ENCODE measurements around the gene EMILIN3. TPM values are rescaled to one million over a fixed set of nuclear protein-coding genes. Genes with fewer than 3 reads are reported as not detected.

EMILIN3 gene
- total and polyA plus RNA-seq, 2 of the 4 experiments (the other 2 are of a cell fraction) = under 0.01 to 0.07 TPM

DNA sequence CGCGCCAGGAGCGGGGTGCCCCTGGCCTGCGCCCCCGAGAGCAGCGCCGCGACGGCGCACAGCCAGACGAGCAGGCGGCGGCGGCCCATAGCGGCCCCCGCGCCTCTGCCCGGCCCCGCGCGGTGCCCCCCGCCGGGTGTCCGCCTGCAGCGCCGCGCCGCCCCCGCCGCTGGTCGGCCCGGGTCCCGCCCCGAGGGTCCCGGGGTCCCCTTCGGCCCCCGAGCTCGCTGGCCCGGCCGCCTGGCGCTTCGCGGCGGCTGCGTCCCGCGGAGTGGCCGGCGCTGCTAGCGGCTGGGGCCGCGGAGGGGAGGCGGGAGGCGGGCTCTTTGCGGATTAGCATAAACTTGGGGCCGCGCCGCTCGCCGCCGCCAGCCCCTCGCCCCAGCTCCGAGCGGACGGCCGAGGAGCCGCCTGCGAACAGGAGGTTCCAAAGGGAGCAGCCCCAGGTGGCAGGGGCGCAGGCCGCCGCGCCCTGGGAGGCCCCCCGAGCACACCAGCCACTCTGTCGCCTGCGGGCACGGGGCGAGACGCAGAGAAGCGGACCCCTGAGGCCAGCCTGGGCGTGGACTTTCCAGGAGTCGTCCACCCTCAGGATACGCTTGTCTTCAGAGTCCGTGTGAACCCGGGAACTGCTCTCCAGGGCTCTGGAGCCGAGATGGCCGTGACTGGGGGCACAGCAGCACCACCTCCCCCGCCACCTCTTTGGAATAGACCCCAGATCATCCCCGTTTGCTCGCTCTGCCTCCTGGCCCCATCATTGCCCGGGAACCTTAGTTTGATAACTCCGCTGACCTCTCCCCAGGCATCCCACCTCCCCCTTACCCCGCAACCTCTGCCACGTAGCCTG lies at the start of gene EMILIN3 (continued):
- no peak for TF ChIP-seq RFX5 (IDR thresholded peaks at IDR 0.05; ENCODE audit: low read depth, low read length)

DNA sequence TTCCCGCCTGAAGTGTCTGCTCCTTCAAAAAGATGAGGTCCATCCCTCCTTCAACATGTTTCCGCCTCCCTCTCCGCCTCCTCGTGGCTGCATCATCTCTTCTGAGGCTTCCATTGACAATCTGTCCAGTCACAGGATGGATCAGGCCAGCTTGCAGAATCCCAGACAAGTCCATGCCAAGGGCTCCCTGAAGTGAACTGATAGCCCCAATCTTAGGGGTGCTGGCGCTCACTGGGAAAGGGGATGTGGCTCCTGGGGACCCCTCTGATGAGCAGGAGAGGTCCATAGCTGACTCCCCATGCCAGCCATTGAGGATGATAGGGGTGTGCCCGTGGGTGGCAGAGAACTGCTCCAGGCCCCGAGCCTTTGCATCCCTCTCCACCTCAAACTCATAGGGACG lies 48.6 kb upstream of the EMILIN3 start:
- CTCF ChIA-PET = interaction anchor here (0.6 kb wide), 1 partner anchor 1949 kb away, joined by 4 read pairs; no protein-coding TSS in a partner anchor

More for the DNA sequence above, 48.6 kb upstream of the EMILIN3 start:
- no peak overlapping the region for H3K27ac ChIP-seq (ENCODE audit: insufficient read depth, low read length)
- no peak overlapping the region for H3K14ac ChIP-seq (replicated peaks; ENCODE audit: low read depth, low read length)
- intact Hi-C loops (cut with micrococcal nuclease) (loop anchor here (10.0 kb wide), 1 partner anchor 180 kb away; no protein-coding TSS in a partner anchor), dilution Hi-C loops (cut with HindIII; ENCODE audit: low sequenced_read_pairs, unreplicated experiment) (no loop called here), in situ Hi-C loops (cut with MboI; ENCODE audit: low sequenced_read_pairs) (no loop called here)
- no peak overlapping the region for H2BK120ac ChIP-seq (ENCODE audit: low read depth, low read length)
- no peak overlapping the region for H3K18ac ChIP-seq (ENCODE audit: low read depth, low read length)
- H2BK20ac ChIP-seq (ENCODE audit: low read depth, low read length) = no peak overlapping the region
- DNase-seq = no peak
- no peaks in the 10 kb centered on the region for H3K9me3 ChIP-seq (ENCODE audit: control insufficient read depth, insufficient read depth, low read length)
- no peak overlapping the region for H2AFZ ChIP-seq (replicated peaks; ENCODE audit: low read length, poor library complexity)
- no peaks in the 10 kb centered on the region for H3K79me1 ChIP-seq (ENCODE audit: low read depth in 1 of 2, low read length in 2 of 2)
- H3K4ac ChIP-seq (ENCODE audit: low read depth, low read length) = no peak overlapping the region
- no peak for ATAC-seq (ENCODE audit: low read depth)
- no peaks in the 10 kb centered on the region for H3K27me3 ChIP-seq (ENCODE audit: control insufficient read depth, insufficient read depth, low read length)
- TF ChIP-seq MXI1 (IDR thresholded peaks at IDR 0.05; ENCODE audit: borderline replicate concordance, low read depth, low read length) (no peak), MAFK (IDR thresholded peaks at IDR 0.05; ENCODE audit: low read depth, low read length) (no peak), POLR2A (IDR thresholded peaks at IDR 0.05; ENCODE audit: low read depth, low read length) (no peak), FOS (IDR thresholded peaks at IDR 0.05; ENCODE audit: low read depth, low read length) (no peak), MAZ (IDR thresholded peaks at IDR 0.05; ENCODE audit: borderline replicate concordance, low read depth, low read length) (no peak), BHLHE40 (IDR thresholded peaks at IDR 0.05; ENCODE audit: low read depth, low read length) (no peak), SMC3 (IDR thresholded peaks at IDR 0.05; ENCODE audit: low read depth, low read length) (no peak), NFE2L2 (IDR thresholded peaks at IDR 0.05; ENCODE audit: low read depth, low read length) (no peak), CEBPB (IDR thresholded peaks at IDR 0.05; ENCODE audit: low read depth, low read length) (no peak), RFX5 (IDR thresholded peaks at IDR 0.05; ENCODE audit: low read depth, low read length) (no peak), RAD21 (IDR thresholded peaks at IDR 0.05; ENCODE audit: low read length) (no peak), RCOR1 (IDR thresholded peaks at IDR 0.05; ENCODE audit: insufficient replicate concordance, low read length) (no peak)
- TF ChIP-seq, protein P1, sequence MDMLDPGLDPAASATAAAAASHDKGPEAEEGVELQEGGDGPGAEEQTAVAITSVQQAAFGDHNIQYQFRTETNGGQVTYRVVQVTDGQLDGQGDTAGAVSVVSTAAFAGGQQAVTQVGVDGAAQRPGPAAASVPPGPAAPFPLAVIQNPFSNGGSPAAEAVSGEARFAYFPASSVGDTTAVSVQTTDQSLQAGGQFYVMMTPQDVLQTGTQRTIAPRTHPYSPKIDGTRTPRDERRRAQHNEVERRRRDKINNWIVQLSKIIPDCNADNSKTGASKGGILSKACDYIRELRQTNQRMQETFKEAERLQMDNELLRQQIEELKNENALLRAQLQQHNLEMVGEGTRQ (IDR thresholded peaks at IDR 0.05; ENCODE audit: low read depth, low read length) = no peak
- TF ChIP-seq, protein P2, sequence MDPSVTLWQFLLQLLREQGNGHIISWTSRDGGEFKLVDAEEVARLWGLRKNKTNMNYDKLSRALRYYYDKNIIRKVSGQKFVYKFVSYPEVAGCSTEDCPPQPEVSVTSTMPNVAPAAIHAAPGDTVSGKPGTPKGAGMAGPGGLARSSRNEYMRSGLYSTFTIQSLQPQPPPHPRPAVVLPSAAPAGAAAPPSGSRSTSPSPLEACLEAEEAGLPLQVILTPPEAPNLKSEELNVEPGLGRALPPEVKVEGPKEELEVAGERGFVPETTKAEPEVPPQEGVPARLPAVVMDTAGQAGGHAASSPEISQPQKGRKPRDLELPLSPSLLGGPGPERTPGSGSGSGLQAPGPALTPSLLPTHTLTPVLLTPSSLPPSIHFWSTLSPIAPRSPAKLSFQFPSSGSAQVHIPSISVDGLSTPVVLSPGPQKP (IDR thresholded peaks at IDR 0.05; ENCODE audit: borderline replicate concordance, low read depth, low read length) = no peak
- no peak overlapping the region for H2AK9ac ChIP-seq (replicated peaks; ENCODE audit: low read depth, low read length, poor library complexity)
- peaks cover 53% of the 10 kb centered on the region for H3K36me3 ChIP-seq (ENCODE audit: control insufficient read depth, insufficient read depth, low read length)
- H4K91ac ChIP-seq (ENCODE audit: insufficient read depth, low read depth, low read length) = no peak overlapping the region
- 100% methylated on average over 3 of the region's 8 CpGs; no CpG with 5 or more reads in 1 of the 2 experiments for WGBS, 2 experiments (ENCODE audit: extremely low coverage in 2 of 2, insufficient read length in 1 of 2)
- H2BK15ac ChIP-seq (ENCODE audit: low read depth, low read length) = no peak overlapping the region
- H2AK5ac ChIP-seq (ENCODE audit: low read depth, low read length) = no peak overlapping the region
- no peak overlapping the region for H3K56ac ChIP-seq (ENCODE audit: extremely low read depth, insufficient read depth, low read length)
- no TSS peak for BruUV-seq (replicated peaks)
- no peak overlapping the region for H2BK5ac ChIP-seq (ENCODE audit: low read depth, low read length, poor library complexity, severe bottlenecking)
- no peaks in the 10 kb centered on the region for H3K4me1 ChIP-seq (ENCODE audit: control insufficient read depth, insufficient read depth, low read length)
- no peak overlapping the region for H3K23ac ChIP-seq (ENCODE audit: low read depth, low read length)
- H4K5ac ChIP-seq (ENCODE audit: low read depth, low read length) = no peak overlapping the region
- H3K4me2 ChIP-seq (ENCODE audit: low read depth, low read length) = no peak overlapping the region
- H3K9me1 ChIP-seq (ENCODE audit: insufficient read depth, low read length) = no peaks in the 10 kb centered on the region
- H3K4me3 ChIP-seq (ENCODE audit: insufficient read depth, low read depth, low read length) = no peak overlapping the region
- no peak overlapping the region for H4K8ac ChIP-seq (ENCODE audit: low read depth in 2 of 2, low read length in 2 of 2)
- H3K9ac ChIP-seq (ENCODE audit: low read depth, low read length) = no peak overlapping the region
- POLR2A ChIA-PET (ENCODE audit: unreplicated experiment) = no interaction called here
- no peaks in the 10 kb centered on the region for H4K20me1 ChIP-seq (ENCODE audit: insufficient read depth, low read length)

Measured in IMR-90 (cell line).